Neuronal stem cell (in vitro differentiated cells): ENCODE measurements around the gene DOLPP1.
"Not testable (repeated sequence)": the region's sequence is repeated elsewhere in the genome, so short reads cannot be mapped to it uniquely, and the experiment has no call there.

Experiments used
- DNase-seq: peaks from one replicate; pipeline ENCODE4 v3.0.0-alpha.2; 2013; ENCODE audit warnings: low spot score
- H2AFZ ChIP-seq: one replicate; pipeline ENCODE4 v1.6.1; 2013; ENCODE audit warnings: mild to moderate bottlenecking, low read length, inconsistent platforms
- H2AK5ac ChIP-seq: 2 replicates; pipeline ENCODE4 v1.6.1; 2013; ENCODE audit warnings: low read depth, mild to moderate bottlenecking, inconsistent platforms, low read length, moderate library complexity, mixed read lengths
- H2BK120ac ChIP-seq: 2 replicates; pipeline ENCODE4 v1.6.1; 2013; ENCODE audit warnings: low read depth, mild to moderate bottlenecking, inconsistent platforms, low read length, moderate library complexity, mixed read lengths
- H2BK12ac ChIP-seq: one replicate; pipeline ENCODE4 v1.6.1; 2013; ENCODE audit warnings: low read length, inconsistent platforms
- H2BK15ac ChIP-seq: 2 replicates; pipeline ENCODE4 v1.6.1; 2013; ENCODE audit warnings: mild to moderate bottlenecking, low read length, inconsistent platforms, mixed read lengths
- H2BK5ac ChIP-seq: one replicate; pipeline ENCODE4 v1.6.1; 2013; ENCODE audit warnings: inconsistent platforms, mild to moderate bottlenecking, low read length, moderate library complexity
- H3K14ac ChIP-seq: one replicate; pipeline ENCODE4 v1.6.1; 2013; ENCODE audit warnings: low read length, inconsistent platforms
- H3K18ac ChIP-seq: 2 replicates; pipeline ENCODE4 v1.6.1; 2013; ENCODE audit warnings: low read length, inconsistent platforms
- H3K23ac ChIP-seq: 2 replicates; pipeline ENCODE4 v1.6.1; 2013; ENCODE audit warnings: low read depth, mild to moderate bottlenecking, mixed read lengths, low read length, inconsistent platforms; ENCODE audit not compliant: poor library complexity
- H3K27ac ChIP-seq: replicated peaks from 3 replicates; pipeline ENCODE4 v1.5.1; 2013; ENCODE audit warnings: low read length, inconsistent platforms
- H3K27me3 ChIP-seq, 3 experiments: 2 replicates each; pipeline ENCODE4 v1.6.1; 2013; ENCODE audit warnings: low read length in 3 of 3, mild to moderate bottlenecking in 2 of 3, inconsistent platforms in 1 of 3, low read depth in 1 of 3, mixed read lengths in 1 of 3, moderate library complexity in 1 of 3; ENCODE audit not compliant: control insufficient read depth in 3 of 3, insufficient read depth in 3 of 3
- H3K36me3 ChIP-seq, 2 donors: replicated peaks in 1 of 2; 2 replicates each; pipeline ENCODE4 v1.6.1; 2013; ENCODE audit warnings: low read length in 2 of 2; ENCODE audit not compliant: control insufficient read depth in 2 of 2, insufficient read depth in 2 of 2
- H3K4ac ChIP-seq: 2 replicates; pipeline ENCODE4 v1.6.1; 2013; ENCODE audit warnings: inconsistent platforms, mild to moderate bottlenecking, low read length, moderate library complexity
- H3K4me1 ChIP-seq, 2 donors: 1 replicate in 1 of 2; 2 replicates in 1 of 2; pipeline ENCODE4 v1.6.1; 2013; ENCODE audit warnings: low read length in 2 of 2, low read depth in 1 of 2; ENCODE audit not compliant: control insufficient read depth in 2 of 2, insufficient read depth in 1 of 2
- H3K4me2 ChIP-seq: one replicate; pipeline ENCODE4 v1.6.1; 2013; ENCODE audit warnings: mild to moderate bottlenecking, low read length, inconsistent platforms; ENCODE audit not compliant: insufficient read depth, poor library complexity, severe bottlenecking
- H3K4me3 ChIP-seq, 2 donors: 2 replicates each; pipeline ENCODE4 v1.5.1; 2013; ENCODE audit warnings: low read length in 2 of 2, mild to moderate bottlenecking in 2 of 2, inconsistent platforms in 1 of 2, moderate library complexity in 1 of 2
- H3K79me1 ChIP-seq: one replicate; pipeline ENCODE4 v1.6.1; 2013; ENCODE audit warnings: low read depth, mild to moderate bottlenecking, inconsistent platforms, low read length, moderate library complexity
- H3K9ac ChIP-seq: one replicate; pipeline ENCODE4 v1.6.1; 2013; ENCODE audit warnings: mild to moderate bottlenecking, low read depth, low read length, inconsistent platforms; ENCODE audit not compliant: poor library complexity
- H3K9me3 ChIP-seq, 2 donors: replicated peaks in 1 of 2; 2 replicates each; pipeline versions ENCODE3 to v1.6.1; 2013; ENCODE audit warnings: low read length in 2 of 2, mild to moderate bottlenecking in 2 of 2, inconsistent platforms in 1 of 2, low read depth in 1 of 2, mixed read lengths in 1 of 2, moderate library complexity in 1 of 2; ENCODE audit not compliant: control insufficient read depth in 2 of 2, insufficient read depth in 1 of 2
- H4K8ac ChIP-seq: one replicate; pipeline ENCODE4 v1.6.1; 2013; ENCODE audit warnings: low read depth, mild to moderate bottlenecking, inconsistent platforms, low read length, moderate library complexity
- H4K91ac ChIP-seq: one replicate; pipeline ENCODE4 v1.6.1; 2013; ENCODE audit warnings: low read length, low read depth, mild to moderate bottlenecking, inconsistent platforms; ENCODE audit not compliant: poor library complexity
- WGBS, 2 donors: extraction: QIAGEN DNeasy Blood & Tissue Kit; methylation state at CpG; one replicate each; pipeline ENCODE4 v1.1.7; 2013; ENCODE audit warnings: missing lambda C conversion rate in 2 of 2, mixed read lengths in 1 of 2; ENCODE audit not compliant: insufficient read length in 2 of 2, insufficient replicate concordance in 1 of 2; ENCODE audit errors: extremely low coverage in 2 of 2; 5-methylcytosine and 5-hydroxymethylcytosine counted together

The DOLPP1 gene

DNA sequence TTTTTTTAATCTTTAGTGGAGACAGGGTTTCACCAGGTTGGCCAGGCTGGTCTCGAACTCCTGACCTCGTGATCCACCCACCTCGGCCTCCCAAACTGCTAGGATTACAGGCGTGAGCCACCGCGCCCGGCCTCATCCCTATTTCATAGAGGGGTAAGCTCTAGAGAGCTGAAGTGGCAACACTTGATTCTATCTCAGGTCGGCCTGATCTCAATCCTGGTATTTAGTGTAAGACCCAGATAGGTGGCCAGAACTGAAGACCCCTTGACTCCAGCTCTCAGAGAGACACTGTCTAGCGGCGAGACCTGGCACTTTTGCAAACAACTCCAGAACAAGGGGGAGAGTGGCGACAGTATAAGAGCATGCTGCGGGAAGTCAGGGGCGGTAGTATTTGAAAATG is 45.1 kb upstream of the DOLPP1 start:
- not testable (repeated sequence) for H3K9me3 ChIP-seq, H2BK5ac ChIP-seq, H3K14ac ChIP-seq, H4K8ac ChIP-seq, DNase-seq, H2BK120ac ChIP-seq, H2AK5ac ChIP-seq, H2BK15ac ChIP-seq, H3K23ac ChIP-seq, H3K9ac ChIP-seq, H2BK12ac ChIP-seq, H3K4ac ChIP-seq, H3K18ac ChIP-seq, H3K79me1 ChIP-seq, H3K36me3 ChIP-seq, H3K27me3 ChIP-seq, H4K91ac ChIP-seq
- peak overlapping the region; percentile 77 for H2AFZ ChIP-seq
- WGBS, 2 donors: no CpG with 5 or more reads among the region's 13 CpGs
- peak overlapping the region; percentile 21 to 47 for H3K4me3 ChIP-seq
- peak overlapping the region; percentile 46 for H3K27ac ChIP-seq
- H3K4me2 ChIP-seq: peak overlapping the region; percentile 59
- H3K4me1 ChIP-seq: peaks cover 10 to 18% of the 10 kb centered on the region in 2 donors

DNA sequence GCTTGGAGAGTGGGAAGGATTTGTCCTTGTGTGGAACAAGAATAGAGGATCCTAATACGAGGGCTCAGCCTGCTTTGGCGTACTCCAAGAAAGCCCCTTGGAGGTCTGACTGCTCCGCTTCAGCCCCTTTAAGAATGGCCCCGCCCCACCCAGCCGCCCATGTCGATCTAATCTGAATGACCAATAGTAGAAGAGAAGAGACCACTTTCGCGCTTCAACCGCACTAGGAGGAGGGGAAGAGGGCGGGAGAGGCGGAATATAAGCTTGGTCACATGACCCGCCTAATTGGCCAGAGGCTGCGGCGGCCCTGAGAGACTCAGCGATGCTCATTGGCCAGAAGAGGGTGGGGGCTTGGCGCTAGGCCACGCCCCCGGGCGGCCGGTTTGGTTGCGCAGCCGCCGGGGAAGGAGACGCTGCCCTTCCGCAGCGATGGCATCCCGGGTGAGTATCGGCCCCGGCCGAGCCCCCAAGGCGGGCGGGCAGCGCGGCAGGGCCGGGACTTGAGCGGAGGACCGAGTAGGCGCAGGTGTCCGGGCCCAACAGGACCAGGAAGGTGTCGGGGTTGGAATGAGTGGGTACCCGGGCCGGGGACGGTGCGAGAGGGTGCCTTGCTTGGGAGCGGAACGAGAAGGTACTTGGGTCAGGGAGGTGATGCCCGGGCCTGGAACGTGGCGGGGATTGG is 44.5 kb upstream of the DOLPP1 start, which contains the start of gene MIGA2:
MIGA2 (plus strand) TSS at position 386 of the 682 bp plus-strand sequence. CDS start 3,969 bp downstream, outside the sequence.
- Histone ChIP-seq H2AK5ac (peak within 1 kb of the TSS; percentile 94), H3K27me3 (no peaks in the 10 kb centered on the region), H2BK12ac (no peak within 1 kb of the TSS), H3K79me1 (peaks cover 8% of the 10 kb centered on the region), H3K9me3 (peaks cover 0 to 2% of the 10 kb centered on the region in 2 donors), H3K14ac (peak within 1 kb of the TSS; percentile 94), H4K8ac (peak within 1 kb of the TSS; percentile 52), H3K4ac (no peak within 1 kb of the TSS), H3K36me3 (peaks cover 4 to 5% of the 10 kb centered on the region in 2 donors), H4K91ac (no peak within 1 kb of the TSS), H3K4me1 (peaks cover 10 to 18% of the 10 kb centered on the region in 2 donors), H2BK120ac (no peak within 1 kb of the TSS), H3K23ac (peak within 1 kb of the TSS; percentile 99), H3K27ac (peak within 1 kb of the TSS; percentile 46), H3K4me2 (peak within 1 kb of the TSS; percentile 80), H2BK15ac (peak within 1 kb of the TSS; percentile 6), H2BK5ac (peak within 1 kb of the TSS; percentile 87), H2AFZ (peak within 1 kb of the TSS; percentile 95), H3K9ac (peak within 1 kb of the TSS; percentile 96), H3K18ac (peak within 1 kb of the TSS; percentile 98), H3K4me3 (peak within 1 kb of the TSS; percentile 98 to 99)
- peak; percentile 98 for DNase-seq
- no CpG with 5 or more reads among the region's 49 CpGs for WGBS, 2 donors

DNA sequence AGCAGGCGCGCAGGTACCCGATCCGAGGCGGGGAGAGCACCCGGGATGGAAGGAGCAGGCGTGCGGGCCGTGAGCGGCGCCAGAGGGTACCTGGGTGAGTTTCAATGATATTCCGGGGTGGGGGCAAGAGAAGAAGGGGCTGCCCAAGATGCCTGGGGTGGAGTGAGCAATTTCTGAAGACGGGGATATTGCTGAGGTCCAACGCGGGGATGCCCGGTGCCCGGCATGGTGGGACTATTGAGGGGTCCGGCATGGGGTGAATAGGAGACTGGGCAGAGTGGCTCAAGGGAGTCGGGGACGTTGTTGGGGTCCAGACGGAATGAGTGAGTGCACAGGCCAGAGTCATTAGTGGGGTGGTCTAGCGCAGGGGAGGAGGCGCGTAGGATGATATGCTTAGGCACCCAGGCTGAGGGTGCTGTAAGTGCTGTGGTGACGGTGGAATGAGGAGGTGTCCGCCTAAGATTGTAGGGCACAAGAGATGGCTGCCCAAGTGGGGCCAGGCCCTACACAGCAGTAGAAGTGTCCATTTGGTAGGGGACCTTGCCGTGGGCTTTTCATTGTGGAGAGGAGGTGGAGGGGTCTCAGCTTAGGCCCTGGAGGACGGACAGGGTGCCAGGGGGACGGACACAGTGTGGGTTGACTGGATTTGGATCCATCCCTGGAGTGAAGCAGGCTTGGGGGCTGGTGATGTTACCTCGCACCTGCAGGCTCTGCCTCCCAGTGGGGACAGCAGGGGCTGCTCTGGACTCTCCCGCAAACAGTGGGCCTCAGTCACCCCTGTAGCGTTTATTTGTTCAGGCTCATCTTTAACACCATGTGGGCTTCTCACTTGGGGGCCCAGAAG is 43.8 kb upstream of the DOLPP1 start:
- no CpG with 5 or more reads among the region's 32 CpGs for WGBS, 2 donors
- Histone ChIP-seq H4K91ac (no peak overlapping the region), H3K4me1 (peaks cover 10 to 18% of the 10 kb centered on the region in 2 donors), H3K18ac (peak overlapping the region; percentile 98), H2BK12ac (no peak overlapping the region), H3K27ac (no peak overlapping the region), H2AFZ (peak overlapping the region; percentile 95), H3K4me3 (peak overlapping the region; percentile 98 to 99), H3K9ac (peak overlapping the region; percentile 96), H2BK120ac (no peak overlapping the region), H2BK15ac (peak overlapping the region; percentile 6), H3K4ac (no peak overlapping the region), H3K9me3 (peaks cover 0 to 2% of the 10 kb centered on the region in 2 donors), H3K27me3 (no peaks in the 10 kb centered on the region), H2AK5ac (peak overlapping the region; percentile 94), H4K8ac (peak overlapping the region; percentile 52), H3K23ac (peak overlapping the region; percentile 99), H2BK5ac (peak overlapping the region; percentile 87), H3K79me1 (peaks cover 8% of the 10 kb centered on the region), H3K4me2 (peak overlapping the region; percentile 80), H3K14ac (peak overlapping the region; percentile 94), H3K36me3 (peaks cover 10 to 11% of the 10 kb centered on the region in 2 donors)
- no peak for DNase-seq

DNA sequence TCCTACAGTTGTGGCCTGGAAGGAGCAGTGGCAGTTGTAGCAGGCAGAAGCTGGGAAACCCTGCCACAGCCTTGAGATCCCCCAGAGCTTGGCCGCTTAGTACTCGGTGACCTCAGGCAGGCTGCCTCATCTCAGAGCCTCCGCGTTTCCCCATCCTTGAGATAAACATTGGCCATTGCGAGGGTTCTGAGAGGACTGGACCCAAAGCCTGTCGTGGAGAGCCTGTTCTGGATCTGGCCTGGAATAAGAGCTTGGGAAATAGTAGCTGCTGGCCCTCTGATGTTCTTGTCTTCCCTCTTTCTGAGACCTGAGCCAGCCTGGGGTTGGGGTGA is 43.2 kb upstream of the DOLPP1 start:
- Histone ChIP-seq H3K4me1 (peaks cover 10 to 18% of the 10 kb centered on the region in 2 donors), H4K8ac (no peak overlapping the region), H3K9ac (peak overlapping the region; percentile 96), H2AFZ (no peak overlapping the region), H3K27ac (no peak overlapping the region), H3K9me3 (peaks cover 0 to 2% of the 10 kb centered on the region in 2 donors), H3K14ac (no peak overlapping the region), H3K23ac (peak overlapping the region; percentile 99), H3K36me3 (peaks cover 16 to 17% of the 10 kb centered on the region in 2 donors), H3K4me2 (peak overlapping the region; percentile 80), H2BK12ac (no peak overlapping the region), H4K91ac (no peak overlapping the region), H3K79me1 (peaks cover 10% of the 10 kb centered on the region), H3K4ac (no peak overlapping the region), H3K27me3 (no peaks in the 10 kb centered on the region), H2BK120ac (no peak overlapping the region), H2BK15ac (no peak overlapping the region), H2BK5ac (no peak overlapping the region), H3K18ac (no peak overlapping the region), H2AK5ac (peak overlapping the region; percentile 94), H3K4me3 (peak overlapping the region in 1 of 2 donors; percentile 98)
- no CpG with 5 or more reads among the region's 6 CpGs for WGBS, 2 donors
- no peak for DNase-seq
